Measurements from ENCODE around the gene TMEM179. TPM values are rescaled to one million over a fixed set of nuclear protein-coding genes. Genes with fewer than 3 reads are reported as not detected.

TMEM179 gene
- total and polyA plus RNA-seq, 10 of the 15 experiments (the other 5 are each of a cell fraction or from before 2014, with no cell fraction given) = not detected

DNA sequence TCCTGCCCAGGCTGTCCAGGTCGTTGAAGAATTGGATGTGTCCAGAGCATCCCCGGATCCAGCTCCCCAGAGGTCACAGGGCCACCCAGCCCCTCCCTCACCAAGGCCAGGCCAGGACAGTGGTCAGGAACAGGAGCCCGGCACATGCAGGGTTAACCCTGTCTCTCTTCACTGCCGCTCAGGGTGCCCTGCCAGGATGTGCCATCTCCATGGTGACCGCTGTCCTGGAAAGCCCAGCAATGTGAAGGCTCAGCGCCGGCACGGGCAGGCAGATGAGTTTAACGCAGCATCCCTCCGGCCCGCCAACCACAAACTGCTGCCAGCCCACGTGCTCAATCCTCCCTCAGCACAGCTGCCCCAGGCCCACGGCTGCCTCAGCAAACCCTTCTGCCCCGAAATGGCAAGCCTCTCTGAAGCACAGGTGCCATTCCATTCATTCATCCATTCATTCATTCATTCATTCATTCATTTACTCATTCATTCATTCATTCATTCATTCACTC, 4.4 kb downstream of the TMEM179 start (continued):
- TF ChIP-seq, protein P1, sequence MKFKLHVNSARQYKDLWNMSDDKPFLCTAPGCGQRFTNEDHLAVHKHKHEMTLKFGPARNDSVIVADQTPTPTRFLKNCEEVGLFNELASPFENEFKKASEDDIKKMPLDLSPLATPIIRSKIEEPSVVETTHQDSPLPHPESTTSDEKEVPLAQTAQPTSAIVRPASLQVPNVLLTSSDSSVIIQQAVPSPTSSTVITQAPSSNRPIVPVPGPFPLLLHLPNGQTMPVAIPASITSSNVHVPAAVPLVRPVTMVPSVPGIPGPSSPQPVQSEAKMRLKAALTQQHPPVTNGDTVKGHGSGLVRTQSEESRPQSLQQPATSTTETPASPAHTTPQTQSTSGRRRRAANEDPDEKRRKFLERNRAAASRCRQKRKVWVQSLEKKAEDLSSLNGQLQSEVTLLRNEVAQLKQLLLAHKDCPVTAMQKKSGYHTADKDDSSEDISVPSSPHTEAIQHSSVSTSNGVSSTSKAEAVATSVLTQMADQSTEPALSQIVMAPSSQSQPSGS (IDR thresholded peaks at IDR 0.05; ENCODE audit: low read length) = no peak
- TF ChIP-seq SUPT20H (IDR thresholded peaks at IDR 0.05; ENCODE audit: borderline replicate concordance, control insufficient read depth, low read depth, low read length) (no peak), SMC3 (IDR thresholded peaks at IDR 0.05; ENCODE audit: borderline replicate concordance, low read length) (no peak), RB1 (IDR thresholded peaks at IDR 0.05; ENCODE audit: borderline replicate concordance) (no peak), HDAC2 (IDR thresholded peaks at IDR 0.05) (no peak)
- TF ChIP-seq, protein P2, sequence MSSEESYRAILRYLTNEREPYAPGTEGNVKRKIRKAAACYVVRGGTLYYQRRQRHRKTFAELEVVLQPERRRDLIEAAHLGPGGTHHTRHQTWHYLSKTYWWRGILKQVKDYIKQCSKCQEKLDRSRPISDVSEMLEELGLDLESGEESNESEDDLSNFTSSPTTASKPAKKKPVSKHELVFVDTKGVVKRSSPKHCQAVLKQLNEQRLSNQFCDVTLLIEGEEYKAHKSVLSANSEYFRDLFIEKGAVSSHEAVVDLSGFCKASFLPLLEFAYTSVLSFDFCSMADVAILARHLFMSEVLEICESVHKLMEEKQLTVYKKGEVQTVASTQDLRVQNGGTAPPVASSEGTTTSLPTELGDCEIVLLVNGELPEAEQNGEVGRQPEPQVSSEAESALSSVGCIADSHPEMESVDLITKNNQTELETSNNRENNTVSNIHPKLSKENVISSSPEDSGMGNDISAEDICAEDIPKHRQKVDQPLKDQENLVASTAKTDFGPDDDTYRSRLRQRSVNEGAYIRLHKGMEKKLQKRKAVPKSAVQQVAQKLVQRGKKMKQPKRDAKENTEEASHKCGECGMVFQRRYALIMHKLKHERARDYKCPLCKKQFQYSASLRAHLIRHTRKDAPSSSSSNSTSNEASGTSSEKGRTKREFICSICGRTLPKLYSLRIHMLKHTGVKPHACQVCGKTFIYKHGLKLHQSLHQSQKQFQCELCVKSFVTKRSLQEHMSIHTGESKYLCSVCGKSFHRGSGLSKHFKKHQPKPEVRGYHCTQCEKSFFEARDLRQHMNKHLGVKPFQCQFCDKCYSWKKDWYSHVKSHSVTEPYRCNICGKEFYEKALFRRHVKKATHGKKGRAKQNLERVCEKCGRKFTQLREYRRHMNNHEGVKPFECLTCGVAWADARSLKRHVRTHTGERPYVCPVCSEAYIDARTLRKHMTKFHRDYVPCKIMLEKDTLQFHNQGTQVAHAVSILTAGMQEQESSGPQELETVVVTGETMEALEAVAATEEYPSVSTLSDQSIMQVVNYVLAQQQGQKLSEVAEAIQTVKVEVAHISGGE (CRISPR knock-in tag; IDR thresholded peaks at IDR 0.05) = no peak
- TF ChIP-seq, protein P3, sequence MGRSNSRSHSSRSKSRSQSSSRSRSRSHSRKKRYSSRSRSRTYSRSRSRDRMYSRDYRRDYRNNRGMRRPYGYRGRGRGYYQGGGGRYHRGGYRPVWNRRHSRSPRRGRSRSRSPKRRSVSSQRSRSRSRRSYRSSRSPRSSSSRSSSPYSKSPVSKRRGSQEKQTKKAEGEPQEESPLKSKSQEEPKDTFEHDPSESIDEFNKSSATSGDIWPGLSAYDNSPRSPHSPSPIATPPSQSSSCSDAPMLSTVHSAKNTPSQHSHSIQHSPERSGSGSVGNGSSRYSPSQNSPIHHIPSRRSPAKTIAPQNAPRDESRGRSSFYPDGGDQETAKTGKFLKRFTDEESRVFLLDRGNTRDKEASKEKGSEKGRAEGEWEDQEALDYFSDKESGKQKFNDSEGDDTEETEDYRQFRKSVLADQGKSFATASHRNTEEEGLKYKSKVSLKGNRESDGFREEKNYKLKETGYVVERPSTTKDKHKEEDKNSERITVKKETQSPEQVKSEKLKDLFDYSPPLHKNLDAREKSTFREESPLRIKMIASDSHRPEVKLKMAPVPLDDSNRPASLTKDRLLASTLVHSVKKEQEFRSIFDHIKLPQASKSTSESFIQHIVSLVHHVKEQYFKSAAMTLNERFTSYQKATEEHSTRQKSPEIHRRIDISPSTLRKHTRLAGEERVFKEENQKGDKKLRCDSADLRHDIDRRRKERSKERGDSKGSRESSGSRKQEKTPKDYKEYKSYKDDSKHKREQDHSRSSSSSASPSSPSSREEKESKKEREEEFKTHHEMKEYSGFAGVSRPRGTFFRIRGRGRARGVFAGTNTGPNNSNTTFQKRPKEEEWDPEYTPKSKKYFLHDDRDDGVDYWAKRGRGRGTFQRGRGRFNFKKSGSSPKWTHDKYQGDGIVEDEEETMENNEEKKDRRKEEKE (IDR thresholded peaks at IDR 0.05) = no peak
